Endodermal cell (in vitro differentiated cells): Measurements from ENCODE around the gene ABTB2. TPM values are rescaled to one million over a fixed set of nuclear protein-coding genes. Genes with fewer than 3 reads are reported as not detected.

Source experiments
- DNase-seq: peaks from one replicate; pipeline ENCODE4 v3.0.0-alpha.2; 2017
- H3K27ac ChIP-seq: 2 replicates; pipeline ENCODE4 v1.5.1; 2013; ENCODE audit warnings: mild to moderate bottlenecking, low read depth, low read length, moderate library complexity
- H3K27me3 ChIP-seq: 2 replicates; pipeline ENCODE4 v1.6.1; 2013; ENCODE audit warnings: mild to moderate bottlenecking, low read length, moderate library complexity; ENCODE audit not compliant: insufficient read depth, control insufficient read depth, poor library complexity, severe bottlenecking
- H3K36me3 ChIP-seq: 2 replicates; pipeline ENCODE4 v1.7.0; 2013; ENCODE audit warnings: mild to moderate bottlenecking, low read length, moderate library complexity; ENCODE audit not compliant: control insufficient read depth, insufficient read depth
- H3K4me1 ChIP-seq: one replicate; pipeline ENCODE4 v1.7.0; 2013; ENCODE audit warnings: low read length; ENCODE audit not compliant: control insufficient read depth, insufficient read depth
- H3K4me3 ChIP-seq: 2 replicates; pipeline ENCODE4 v1.5.1; 2013; ENCODE audit warnings: mild to moderate bottlenecking, low read length, moderate library complexity
- H3K9ac ChIP-seq: 2 replicates; pipeline ENCODE4 v1.6.1; 2013; ENCODE audit warnings: mild to moderate bottlenecking, low read length, moderate library complexity; ENCODE audit not compliant: poor library complexity, severe bottlenecking; ENCODE audit errors: extremely low read depth
- H3K9me3 ChIP-seq: 2 replicates; pipeline ENCODE4 v1.6.1; 2013; ENCODE audit warnings: mild to moderate bottlenecking, low read length, moderate library complexity; ENCODE audit not compliant: control insufficient read depth
- H3K27ac Mint-ChIP-seq: 2 replicates; pipeline ENCODE4 v1.8.0; 2020; ENCODE audit warnings: mixed read lengths
- H3K27me3 Mint-ChIP-seq: 2 replicates; pipeline ENCODE4 v1.8.0; 2021; ENCODE audit warnings: mild to moderate bottlenecking, mixed read lengths; ENCODE audit not compliant: insufficient read depth
- H3K36me3 Mint-ChIP-seq: 2 replicates; pipeline ENCODE4 v1.8.0; 2020; ENCODE audit warnings: low read depth, mixed read lengths
- H3K4me1 Mint-ChIP-seq: 2 replicates; pipeline ENCODE4 v1.8.0; 2020; ENCODE audit warnings: mixed read lengths
- H3K4me3 Mint-ChIP-seq: 2 replicates; pipeline ENCODE4 v1.8.0; 2020; ENCODE audit warnings: mild to moderate bottlenecking, moderate library complexity, mixed read lengths
- H3K9me3 Mint-ChIP-seq: 2 replicates; pipeline ENCODE4 v1.8.0; 2020; ENCODE audit warnings: mild to moderate bottlenecking, mixed read lengths
- WGBS, 2 experiments: methylation state at CpG; one replicate each; pipeline versions ENCODE4 v1.1.5 to v1.1.7; 2013; ENCODE audit warnings: missing lambda C conversion rate in 2 of 2, mixed read lengths in 1 of 2; ENCODE audit not compliant: insufficient coverage in 1 of 2, insufficient read length in 1 of 2; 5-methylcytosine and 5-hydroxymethylcytosine counted together
- total RNA-seq, 2 donors: library from RNA; stranded (reverse); fragmentation: NEBNext Ultra II Directional in 1 of 2; extraction: Animal tissue kit (Norgen Biotek cat#: 25700) in 1 of 2; gene quantifications; 2 replicates in 1 of 2; 3 replicates in 1 of 2; pipeline ENCODE4 v1.2.1, GENCODE V29; 2021
- TF ChIP-seq, protein P1 (sequence below): fragments of 200-600 bp; sonication (generic); conservative IDR thresholded peaks from 2 replicates; pipeline ENCODE4 v1.5.0; 2021; ENCODE audit warnings: antibody characterized with exemption, mild to moderate bottlenecking

The ABTB2 gene
- total RNA-seq, 2 donors from 2014 or later, result 2.9 to 5.2 TPM

DNA sequence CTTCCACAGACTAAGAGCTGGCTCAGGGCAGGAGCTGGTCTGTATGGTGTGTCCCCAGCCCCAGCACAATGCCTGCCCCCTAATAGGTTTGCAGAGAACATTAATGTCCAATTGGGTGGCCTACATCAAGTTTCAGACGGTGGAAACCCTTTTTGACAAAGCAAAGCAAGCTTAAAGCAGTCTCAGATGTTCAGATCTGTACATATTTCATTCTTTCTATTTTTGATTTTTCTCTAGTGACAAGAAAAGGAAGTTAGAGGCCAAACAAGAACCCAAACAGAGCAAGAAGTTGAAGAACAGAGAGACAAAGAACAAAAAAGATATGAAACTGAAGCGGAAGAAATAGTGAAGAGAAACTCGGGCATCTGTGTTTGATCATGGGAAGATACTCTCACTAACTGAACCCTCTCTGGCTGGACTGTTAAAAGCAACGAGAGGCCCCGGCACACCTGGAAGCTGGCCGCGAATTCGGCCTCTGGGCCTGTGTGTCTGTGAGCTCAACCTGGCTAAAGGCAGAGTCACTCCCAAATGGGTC, 211.9 kb downstream of the ABTB2 start:
- Mint-ChIP-seq H3K4me1 (no peaks in the 10 kb centered on the region), H3K27ac (no peak overlapping the region)
- WGBS, 2 experiments, result 91 to 92% methylated on average over 8 of the region's 8 CpGs

DNA sequence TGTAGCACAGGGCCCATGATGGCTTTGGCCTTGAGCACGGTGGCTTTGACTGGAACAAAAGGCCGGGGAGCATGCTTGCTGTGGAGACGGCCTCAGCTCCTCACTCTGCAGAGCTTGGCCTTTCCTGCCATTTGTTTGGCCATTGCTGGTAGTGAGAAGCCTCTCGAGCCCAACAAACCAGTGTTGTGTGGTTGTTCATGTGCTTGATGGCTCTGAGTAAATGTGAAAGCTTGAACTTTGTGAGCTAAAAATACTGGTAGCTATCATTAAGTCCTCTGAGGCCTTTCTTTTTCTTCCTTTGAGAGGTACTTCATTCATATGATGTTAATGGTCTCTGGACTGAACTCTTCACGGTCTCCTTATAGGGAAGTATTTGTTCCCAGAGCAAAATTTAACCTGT, 212.7 kb downstream of the ABTB2 start:
- Histone ChIP-seq H3K9ac (no peak overlapping the region), H3K9me3 (no peaks in the 10 kb centered on the region), H3K4me1 (no peaks in the 10 kb centered on the region), H3K27me3 (no peaks in the 10 kb centered on the region), H3K4me3 (no peak overlapping the region), H3K36me3 (peaks cover 69% of the 10 kb centered on the region), H3K27ac (no peak overlapping the region)
- no peak for DNase-seq
- Mint-ChIP-seq H3K27me3 (no peaks in the 10 kb centered on the region), H3K4me1 (no peaks in the 10 kb centered on the region), H3K9me3 (no peaks in the 10 kb centered on the region), H3K27ac (peak overlapping the region; percentile 60), H3K36me3 (peaks cover 70% of the 10 kb centered on the region), H3K4me3 (no peak overlapping the region)
- TF ChIP-seq, protein P1, sequence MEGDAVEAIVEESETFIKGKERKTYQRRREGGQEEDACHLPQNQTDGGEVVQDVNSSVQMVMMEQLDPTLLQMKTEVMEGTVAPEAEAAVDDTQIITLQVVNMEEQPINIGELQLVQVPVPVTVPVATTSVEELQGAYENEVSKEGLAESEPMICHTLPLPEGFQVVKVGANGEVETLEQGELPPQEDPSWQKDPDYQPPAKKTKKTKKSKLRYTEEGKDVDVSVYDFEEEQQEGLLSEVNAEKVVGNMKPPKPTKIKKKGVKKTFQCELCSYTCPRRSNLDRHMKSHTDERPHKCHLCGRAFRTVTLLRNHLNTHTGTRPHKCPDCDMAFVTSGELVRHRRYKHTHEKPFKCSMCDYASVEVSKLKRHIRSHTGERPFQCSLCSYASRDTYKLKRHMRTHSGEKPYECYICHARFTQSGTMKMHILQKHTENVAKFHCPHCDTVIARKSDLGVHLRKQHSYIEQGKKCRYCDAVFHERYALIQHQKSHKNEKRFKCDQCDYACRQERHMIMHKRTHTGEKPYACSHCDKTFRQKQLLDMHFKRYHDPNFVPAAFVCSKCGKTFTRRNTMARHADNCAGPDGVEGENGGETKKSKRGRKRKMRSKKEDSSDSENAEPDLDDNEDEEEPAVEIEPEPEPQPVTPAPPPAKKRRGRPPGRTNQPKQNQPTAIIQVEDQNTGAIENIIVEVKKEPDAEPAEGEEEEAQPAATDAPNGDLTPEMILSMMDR, result no peak
- WGBS, 2 experiments, result 94 to 95% methylated on average over 5 of the region's 5 CpGs

More for the DNA sequence above, 211.9 kb downstream of the ABTB2 start:
- H3K27me3 Mint-ChIP-seq, result no peaks in the 10 kb centered on the region
- Histone ChIP-seq H3K36me3 (peaks cover 70% of the 10 kb centered on the region), H3K27me3 (no peaks in the 10 kb centered on the region), H3K27ac (no peak overlapping the region), H3K9me3 (no peaks in the 10 kb centered on the region), H3K9ac (no peak overlapping the region), H3K4me3 (no peak overlapping the region), H3K4me1 (no peaks in the 10 kb centered on the region)
- H3K9me3 Mint-ChIP-seq, result no peaks in the 10 kb centered on the region
- TF ChIP-seq, protein P1, result no peak
- no peak for DNase-seq
- H3K4me3 Mint-ChIP-seq, result no peak overlapping the region
- peaks cover 64% of the 10 kb centered on the region for H3K36me3 Mint-ChIP-seq

DNA sequence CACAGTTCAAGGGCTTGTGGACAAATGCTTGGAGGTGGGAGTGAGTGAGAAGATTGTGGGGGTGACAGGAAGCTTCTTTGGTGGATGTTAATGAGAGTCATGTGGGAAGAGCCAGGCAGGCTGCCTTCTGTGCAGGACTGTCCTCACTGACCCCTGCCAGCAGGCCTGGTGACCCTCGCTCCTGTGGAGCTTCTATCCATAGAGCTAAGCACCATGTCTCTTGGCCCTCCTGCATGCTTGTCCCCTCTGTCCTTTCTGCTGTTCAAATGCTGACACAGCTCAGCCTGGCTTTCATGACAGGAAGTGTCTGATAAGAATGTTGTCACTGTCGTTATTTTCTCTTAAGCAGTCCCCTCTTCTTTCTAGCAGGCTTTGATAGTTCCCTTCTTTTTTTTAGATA, 214.8 kb downstream of the ABTB2 start:
- Mint-ChIP-seq H3K27ac (no peak overlapping the region), H3K27me3 (no peaks in the 10 kb centered on the region), H3K9me3 (no peaks in the 10 kb centered on the region), H3K4me3 (no peak overlapping the region), H3K36me3 (peaks cover 76% of the 10 kb centered on the region), H3K4me1 (no peaks in the 10 kb centered on the region)
- WGBS, 2 experiments, result 88 to 100% methylated on average over 1 to 2 of the region's 2 CpGs
- no peak overlapping the region for H3K4me3 ChIP-seq
- TF ChIP-seq, protein P1, result no peak
- H3K4me1 ChIP-seq, result no peaks in the 10 kb centered on the region
- peaks cover 75% of the 10 kb centered on the region for H3K36me3 ChIP-seq
- H3K27ac ChIP-seq, result no peak overlapping the region
- no peaks in the 10 kb centered on the region for H3K9me3 ChIP-seq
- no peak for DNase-seq
- H3K9ac ChIP-seq, result no peak overlapping the region
- H3K27me3 ChIP-seq, result no peaks in the 10 kb centered on the region
